HG02588 (cell line): ENCODE measurements around the gene SEC14L1.
"Not testable (repeated sequence)": the region's sequence is repeated elsewhere in the genome, so short reads cannot be mapped to it uniquely, and the experiment has no call there.

Experiments
- ATAC-seq: cut with Tn5 transposase; IDR thresholded peaks from one replicate; pipeline ENCODE4 v1.9.1; 2021; ENCODE audit warnings: mild to moderate bottlenecking, moderate library complexity; ENCODE audit not compliant: unreplicated experiment

SEC14L1 gene

DNA sequence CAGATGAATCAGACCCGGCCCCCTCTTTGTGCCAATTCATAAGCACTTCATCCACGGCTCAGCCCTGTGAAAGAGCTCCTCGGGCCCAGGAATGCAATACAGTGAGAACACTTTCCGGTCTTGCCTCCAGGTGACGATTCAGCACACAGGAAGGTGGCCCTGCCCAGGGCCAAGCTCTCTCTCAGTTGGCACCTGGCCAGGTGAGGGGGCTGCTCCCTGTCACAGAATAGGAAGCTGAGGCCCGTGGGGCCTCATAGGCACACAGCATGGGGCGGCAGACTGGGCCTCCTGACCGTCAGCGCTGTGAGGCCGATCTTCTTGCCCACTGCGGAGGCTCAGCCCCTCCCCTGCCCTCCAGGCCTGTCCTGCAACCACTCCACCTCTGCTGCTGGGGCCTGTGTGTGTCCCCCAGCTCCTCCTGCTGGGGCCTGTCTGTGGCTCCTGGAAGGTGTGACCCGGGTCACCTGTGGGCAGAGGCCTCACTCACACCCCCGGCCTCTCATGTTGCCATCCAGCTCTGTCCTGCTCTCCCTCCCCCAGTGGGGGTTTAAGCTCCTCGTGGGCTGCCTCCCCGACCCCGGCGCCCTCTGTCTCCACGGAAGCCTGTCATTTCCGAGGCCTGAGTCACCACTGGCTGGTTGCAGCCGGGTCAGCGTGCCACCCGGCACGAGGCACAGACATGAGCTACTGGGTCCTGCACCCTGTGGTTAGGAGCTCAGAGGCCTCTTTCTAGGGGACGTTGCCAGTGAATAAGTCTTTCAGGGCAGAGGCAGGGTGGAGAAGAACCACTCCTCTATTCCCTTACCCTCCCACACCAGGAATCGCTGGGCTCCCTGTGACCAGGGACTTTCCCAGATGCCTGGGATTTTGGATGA is 114.4 kb downstream of the SEC14L1 start:
- no peak for ATAC-seq

DNA sequence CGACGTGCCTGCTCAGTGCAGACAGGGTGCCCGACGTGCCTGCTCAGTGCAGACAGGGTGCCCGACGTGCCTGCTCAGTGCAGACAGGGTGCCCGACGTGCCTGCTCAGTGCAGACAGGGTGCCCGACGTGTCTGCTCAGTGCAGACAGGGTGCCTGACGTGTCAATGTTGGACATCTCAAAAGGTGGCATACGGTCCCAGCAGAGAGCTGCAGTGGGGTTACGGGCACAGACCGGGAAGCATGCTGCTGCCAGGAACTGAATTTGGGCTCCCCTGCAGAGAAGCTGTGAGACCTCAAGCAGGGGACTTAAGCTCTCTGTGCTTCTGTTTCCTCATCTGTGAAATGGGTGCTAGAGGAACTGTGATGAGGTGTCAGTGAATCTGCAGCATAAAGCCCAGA is 115.2 kb downstream of the SEC14L1 start:
- ATAC-seq: not testable (repeated sequence)

DNA sequence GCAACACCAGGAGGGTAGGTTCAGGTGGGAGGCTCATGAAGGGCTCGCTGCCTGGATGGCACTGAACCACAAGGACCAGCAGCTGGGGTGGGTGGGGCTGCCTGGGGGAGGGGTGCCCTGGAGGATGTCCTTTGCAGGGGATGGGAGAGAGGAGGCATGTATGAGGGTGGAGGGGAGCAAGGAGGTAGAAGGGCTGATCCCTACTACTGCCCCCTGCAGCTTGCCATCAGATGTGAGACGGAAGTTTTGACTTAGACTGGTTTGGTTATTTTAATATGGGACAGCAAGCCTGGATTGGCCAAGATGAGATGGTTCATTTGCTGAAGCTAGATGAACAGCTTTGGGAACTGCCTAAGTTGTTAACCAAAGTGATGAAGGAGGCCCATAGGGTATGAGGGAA is 115.9 kb downstream of the SEC14L1 start:
- no peak for ATAC-seq

DNA sequence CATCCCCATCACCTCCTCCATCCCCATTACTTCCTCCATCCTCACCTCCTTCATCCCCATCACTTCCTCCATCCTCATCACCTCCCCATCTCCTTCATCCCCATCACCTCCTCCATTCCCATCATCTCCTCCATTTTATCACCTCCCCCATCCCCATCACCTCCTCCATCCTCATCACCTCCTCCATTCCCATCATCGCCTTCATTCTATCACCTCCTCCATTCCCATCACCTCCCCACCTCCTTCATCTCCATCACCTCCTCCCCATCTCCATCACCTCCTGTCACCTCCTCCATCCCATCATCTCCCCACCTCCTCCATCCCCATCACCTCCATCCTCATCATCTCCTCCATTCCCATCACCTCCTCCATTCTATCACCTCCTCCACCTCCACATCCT is 116.4 kb downstream of the SEC14L1 start:
- no peak for ATAC-seq

DNA sequence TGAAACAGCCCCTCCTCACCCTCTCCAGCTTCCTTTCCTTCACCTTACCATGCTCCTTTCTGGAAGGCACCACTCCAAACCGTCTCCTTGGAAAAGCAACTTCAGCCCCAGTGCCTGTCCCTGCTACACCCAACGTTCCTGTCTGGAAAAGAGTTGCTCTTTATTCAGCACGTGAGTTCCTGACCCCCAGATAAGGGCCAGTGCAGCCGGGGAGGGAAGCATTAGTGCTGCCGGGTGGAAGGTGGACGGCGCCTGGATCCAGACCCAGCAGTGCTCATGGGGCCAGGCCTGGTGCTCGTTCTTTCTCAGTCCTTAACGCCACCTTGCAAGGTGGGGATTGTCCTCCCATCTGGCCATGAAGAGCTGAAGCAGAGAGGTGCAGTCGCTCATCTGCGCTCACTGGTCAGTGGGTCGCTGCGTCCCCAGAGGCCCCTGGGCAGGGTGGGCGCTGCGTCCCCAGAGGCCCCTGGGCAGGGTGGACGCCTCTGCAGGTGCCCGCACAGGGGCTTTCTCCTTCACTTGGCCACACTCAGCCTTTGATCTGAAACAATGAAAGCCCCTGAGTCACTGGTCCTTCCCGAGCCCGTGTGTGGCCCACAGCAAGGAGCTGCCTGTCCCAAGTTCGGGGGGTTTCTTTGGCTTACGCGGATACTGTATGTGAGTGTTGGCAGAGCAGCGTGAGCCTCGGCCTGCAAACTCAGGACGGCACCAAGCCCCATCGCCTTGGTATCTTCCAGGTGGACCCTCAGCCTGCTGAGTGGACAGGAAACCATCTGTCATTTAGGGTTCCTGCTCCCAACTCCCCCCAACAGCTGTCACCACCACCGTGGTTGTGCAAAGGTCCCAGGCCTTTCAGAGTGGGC is 117.1 kb downstream of the SEC14L1 start:
- ATAC-seq: no peak

DNA sequence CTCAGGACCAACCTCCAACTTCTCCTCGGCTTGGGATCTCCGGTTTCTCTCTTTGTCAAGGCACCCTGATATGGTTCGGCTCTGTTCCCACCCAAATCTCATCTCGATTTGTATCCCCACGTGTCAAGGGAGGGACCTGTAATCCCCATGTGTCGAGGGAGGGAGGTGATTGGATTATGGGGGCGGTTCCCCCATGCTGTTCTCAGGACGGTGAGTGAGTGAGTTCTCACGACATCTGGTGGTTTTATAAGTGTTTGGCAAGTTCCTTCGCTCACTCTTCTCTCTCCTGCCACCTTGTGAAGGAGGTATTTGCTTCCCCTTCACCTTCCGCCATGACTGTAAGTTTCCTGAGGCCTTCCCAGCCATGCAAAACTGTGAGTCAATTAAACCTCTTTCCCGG is 117.9 kb downstream of the SEC14L1 start:
- ATAC-seq: no peak

DNA sequence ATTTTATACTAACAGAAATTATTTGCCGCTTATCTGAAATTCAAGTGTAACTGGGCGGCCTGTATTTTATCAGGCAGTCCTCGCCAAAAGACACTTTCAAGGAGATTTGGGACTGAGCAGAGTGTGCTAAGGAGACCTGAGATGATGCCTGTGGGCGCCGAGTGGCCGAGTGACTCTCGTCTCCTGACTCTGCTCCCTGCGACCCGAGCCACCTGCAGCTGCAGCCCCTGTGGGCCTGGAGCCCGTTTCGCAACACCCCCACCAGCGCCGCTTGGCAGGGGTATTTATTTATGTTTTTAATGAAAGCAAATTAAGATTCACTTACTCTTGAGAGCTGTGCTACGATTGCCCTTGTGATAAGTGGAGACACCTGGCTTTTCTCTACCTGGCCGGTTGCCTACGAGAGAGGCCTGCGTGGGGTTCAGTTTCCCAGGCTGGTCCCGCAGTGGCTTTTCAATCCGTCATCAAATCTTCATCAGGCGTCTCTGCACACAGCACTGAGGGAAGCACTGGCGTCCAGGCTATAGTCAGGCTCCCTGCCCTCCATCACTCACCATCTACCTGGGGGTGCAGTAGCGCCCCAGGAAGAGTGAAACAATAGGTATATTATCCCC is 124.0 kb downstream of the SEC14L1 start:
- no peak for ATAC-seq

DNA sequence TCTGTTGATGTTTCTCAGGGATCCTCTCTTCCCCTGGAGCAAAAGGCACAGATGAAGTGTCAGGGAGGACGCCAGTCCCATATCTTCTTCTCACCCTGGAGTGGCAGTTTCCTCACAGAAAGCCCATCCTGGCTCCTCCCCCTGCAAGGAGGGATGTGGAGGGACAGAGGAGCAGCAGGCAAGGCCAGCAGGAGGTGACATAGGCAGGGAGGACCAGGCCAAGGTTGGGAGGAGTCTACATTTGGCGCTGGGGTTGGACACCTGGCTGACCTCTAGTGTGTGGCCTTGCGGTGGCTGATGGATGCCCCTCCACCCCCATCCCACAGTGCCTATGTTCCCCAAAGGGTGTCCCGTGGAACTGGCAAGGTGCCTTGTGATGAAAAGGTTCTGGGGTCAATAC is 125.4 kb downstream of the SEC14L1 start:
- ATAC-seq: no peak
